ENCODE data around the gene TANGO2.

The TANGO2 gene

GRCh38 chr22:20009018-20009491 lies 11.9 kb upstream of the TANGO2 start:
- Mint-ChIP-seq H3K27ac (no peak overlapping the region), H3K9me3 (peaks cover 11% of the 10 kb centered on the region), H3K36me3 (ENCODE audit: low read depth) (no peaks in the 10 kb centered on the region), H3K4me1 (peaks cover 7% of the 10 kb centered on the region), H3K27me3 (ENCODE audit: low read depth) (peaks cover 29% of the 10 kb centered on the region), H3K4me3 (no peak overlapping the region)
- TF ChIP-seq CTCF (IDR thresholded peaks at IDR 0.05; ENCODE audit: unreplicated experiment in 3 of 3) = no peak

GRCh38 chr22:20009582-20010306 lies 11.2 kb upstream of the TANGO2 start:
- TF ChIP-seq CTCF (IDR thresholded peaks at IDR 0.05; ENCODE audit: unreplicated experiment in 3 of 3) = no peak
- H3K4me1 Mint-ChIP-seq = peaks cover 7% of the 10 kb centered on the region
- no peak overlapping the region for H3K27ac Mint-ChIP-seq
- H3K4me3 Mint-ChIP-seq = no peak overlapping the region
- no peaks in the 10 kb centered on the region for H3K36me3 Mint-ChIP-seq (ENCODE audit: low read depth)
- peaks cover 35% of the 10 kb centered on the region for H3K27me3 Mint-ChIP-seq (ENCODE audit: low read depth)
- H3K9me3 Mint-ChIP-seq = peaks cover 4% of the 10 kb centered on the region

GRCh38 chr22:20010307-20011122 lies 10.4 kb upstream of the TANGO2 start:
- H3K4me3 Mint-ChIP-seq = no peak overlapping the region
- peaks cover 11% of the 10 kb centered on the region for H3K4me1 Mint-ChIP-seq
- TF ChIP-seq CTCF (IDR thresholded peaks at IDR 0.05; ENCODE audit: unreplicated experiment in 3 of 3) = no peak
- no peaks in the 10 kb centered on the region for H3K9me3 Mint-ChIP-seq
- peaks cover 42% of the 10 kb centered on the region for H3K27me3 Mint-ChIP-seq (ENCODE audit: low read depth)
- no peak overlapping the region for H3K27ac Mint-ChIP-seq
- H3K36me3 Mint-ChIP-seq (ENCODE audit: low read depth) = no peaks in the 10 kb centered on the region

- Mint-ChIP-seq H3K4me1 (peaks cover 11% of the 10 kb centered on the region), H3K9me3 (no peaks in the 10 kb centered on the region), H3K36me3 (ENCODE audit: low read depth) (no peaks in the 10 kb centered on the region), H3K4me3 (no peak overlapping the region), H3K27me3 (ENCODE audit: low read depth) (peaks cover 45% of the 10 kb centered on the region), H3K27ac (no peak overlapping the region)
- TF ChIP-seq CTCF (IDR thresholded peaks at IDR 0.05; ENCODE audit: unreplicated experiment in 3 of 3) = no peak
Observed at GRCh38 chr22:20011123-20011992, 9.6 kb upstream of the TANGO2 start.

- Mint-ChIP-seq H3K27me3 (ENCODE audit: low read depth) (peaks cover 50% of the 10 kb centered on the region), H3K4me1 (peaks cover 11% of the 10 kb centered on the region), H3K36me3 (ENCODE audit: low read depth) (no peaks in the 10 kb centered on the region), H3K27ac (no peak overlapping the region), H3K9me3 (no peaks in the 10 kb centered on the region), H3K4me3 (peak overlapping the region in 1 of 3 experiments; percentile 60)
- TF ChIP-seq CTCF (IDR thresholded peaks at IDR 0.05; ENCODE audit: unreplicated experiment in 3 of 3) = no peak
Observed at GRCh38 chr22:20011993-20012740, 8.7 kb upstream of the TANGO2 start.
